ENCODE data around the gene BRSK1. TPM values are rescaled to one million over a fixed set of nuclear protein-coding genes. Genes with fewer than 3 reads are reported as not detected.

BRSK1 gene
- total RNA-seq, 4 donors from 2014 or later, result 4.1 to 17.1 (median 12.0) TPM; not detected in 1

DNA sequence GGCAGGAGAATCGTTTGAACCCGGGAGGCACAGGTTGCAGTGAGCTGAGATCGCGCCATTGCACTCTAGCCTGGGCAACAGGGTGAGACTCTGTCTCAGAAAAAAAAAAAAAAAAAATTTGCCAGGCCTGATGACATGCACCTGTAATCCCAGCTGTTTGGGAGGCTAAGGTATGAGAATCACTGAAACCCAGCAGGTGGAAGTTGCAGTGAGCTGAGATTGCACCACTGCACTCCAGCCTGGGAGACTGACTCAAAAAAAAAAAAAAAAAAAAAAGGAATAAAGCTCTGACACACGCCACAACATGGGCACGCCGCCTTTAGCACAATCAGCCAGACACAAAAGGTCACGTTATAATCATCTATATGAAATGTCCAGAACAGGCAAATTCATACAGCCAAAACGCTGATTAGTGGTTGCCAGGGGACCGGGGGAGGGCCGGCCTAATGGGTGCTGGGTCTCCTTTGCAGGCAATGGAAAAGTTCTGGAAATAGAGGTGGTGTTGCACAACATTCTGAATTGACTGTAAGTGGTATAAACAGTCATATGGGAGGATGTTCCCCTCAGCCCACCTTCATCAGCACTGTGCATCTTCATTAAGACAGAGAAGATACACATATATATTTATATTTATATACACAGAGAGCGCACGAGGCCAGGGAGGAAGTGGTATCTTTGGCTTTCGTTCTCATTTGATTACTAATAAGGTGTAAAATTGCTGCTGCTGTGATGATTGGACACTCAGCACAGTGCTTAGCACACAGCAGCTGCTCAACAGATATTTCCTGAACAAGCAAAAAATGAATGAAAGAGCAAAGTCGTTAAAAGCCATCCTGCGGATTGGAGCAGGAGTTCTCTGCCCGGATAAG is 7.7 kb upstream of the BRSK1 start:
- Histone ChIP-seq H3K4me1 (no peaks in the 10 kb centered on the region), H3K36me3 (no peaks in the 10 kb centered on the region), H3K27ac (no peak overlapping the region), H3K27me3 (no peaks in the 10 kb centered on the region), H3K9me3 (no peaks in the 10 kb centered on the region), H3K4me3 (no peak overlapping the region)
- intact Hi-C loops (cut with DNase I; ENCODE audit: low total_unique reads), result no loop called here
- no peak for DNase-seq
- TF ChIP-seq, protein P1, sequence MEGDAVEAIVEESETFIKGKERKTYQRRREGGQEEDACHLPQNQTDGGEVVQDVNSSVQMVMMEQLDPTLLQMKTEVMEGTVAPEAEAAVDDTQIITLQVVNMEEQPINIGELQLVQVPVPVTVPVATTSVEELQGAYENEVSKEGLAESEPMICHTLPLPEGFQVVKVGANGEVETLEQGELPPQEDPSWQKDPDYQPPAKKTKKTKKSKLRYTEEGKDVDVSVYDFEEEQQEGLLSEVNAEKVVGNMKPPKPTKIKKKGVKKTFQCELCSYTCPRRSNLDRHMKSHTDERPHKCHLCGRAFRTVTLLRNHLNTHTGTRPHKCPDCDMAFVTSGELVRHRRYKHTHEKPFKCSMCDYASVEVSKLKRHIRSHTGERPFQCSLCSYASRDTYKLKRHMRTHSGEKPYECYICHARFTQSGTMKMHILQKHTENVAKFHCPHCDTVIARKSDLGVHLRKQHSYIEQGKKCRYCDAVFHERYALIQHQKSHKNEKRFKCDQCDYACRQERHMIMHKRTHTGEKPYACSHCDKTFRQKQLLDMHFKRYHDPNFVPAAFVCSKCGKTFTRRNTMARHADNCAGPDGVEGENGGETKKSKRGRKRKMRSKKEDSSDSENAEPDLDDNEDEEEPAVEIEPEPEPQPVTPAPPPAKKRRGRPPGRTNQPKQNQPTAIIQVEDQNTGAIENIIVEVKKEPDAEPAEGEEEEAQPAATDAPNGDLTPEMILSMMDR (IDR thresholded peaks at IDR 0.05), result no peak
- TF ChIP-seq POLR2A (IDR thresholded peaks at IDR 0.05), result no peak

DNA sequence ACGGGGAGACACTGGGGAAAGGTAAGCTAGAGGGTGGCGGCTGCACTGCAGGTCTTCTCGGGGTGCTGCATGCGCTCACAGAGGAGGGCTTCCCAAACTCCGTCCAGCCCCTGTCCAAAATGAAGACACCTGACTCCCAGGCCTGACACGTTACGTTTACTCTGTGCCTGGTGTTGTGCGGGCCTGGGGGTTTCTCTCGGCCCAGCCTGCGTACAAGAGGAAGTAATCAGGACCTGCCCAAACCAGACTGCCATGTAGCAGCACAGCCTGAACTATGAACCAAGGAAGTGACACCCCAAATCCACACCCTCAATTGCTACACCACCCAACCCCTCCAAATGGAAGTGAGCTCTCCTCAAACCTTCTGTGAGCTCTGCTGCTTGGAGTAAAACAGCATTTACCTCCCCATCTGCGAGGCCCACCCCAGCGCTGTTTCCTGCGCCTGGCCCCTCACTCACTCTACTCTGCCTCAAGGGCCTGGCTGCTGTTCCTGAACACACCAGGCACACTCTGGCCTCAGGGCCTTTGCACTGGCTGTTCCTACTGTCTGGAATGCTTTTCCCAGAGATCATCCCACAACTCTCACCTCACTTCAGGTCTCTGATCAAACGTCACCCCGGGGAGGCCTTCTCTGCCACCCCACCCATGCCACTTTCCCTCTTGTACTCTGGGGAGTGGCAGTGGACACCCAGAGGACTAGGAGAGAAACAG is 6.9 kb upstream of the BRSK1 start:
- TF ChIP-seq, protein P1 (IDR thresholded peaks at IDR 0.05), result no peak
- TF ChIP-seq POLR2A (IDR thresholded peaks at IDR 0.05), result no peak
- Histone ChIP-seq H3K36me3 (no peaks in the 10 kb centered on the region), H3K27ac (no peak overlapping the region), H3K4me1 (no peaks in the 10 kb centered on the region), H3K9me3 (no peaks in the 10 kb centered on the region), H3K4me3 (no peak overlapping the region), H3K27me3 (no peaks in the 10 kb centered on the region)
- no peak for DNase-seq
- intact Hi-C loops (cut with DNase I; ENCODE audit: low total_unique reads), result no loop called here

- H3K9me3 ChIP-seq, result no peaks in the 10 kb centered on the region
- TF ChIP-seq, protein P1 (IDR thresholded peaks at IDR 0.05), result no peak
- TF ChIP-seq POLR2A (IDR thresholded peaks at IDR 0.05), result no peak
- no peaks in the 10 kb centered on the region for H3K36me3 ChIP-seq
- H3K27ac ChIP-seq, result no peak overlapping the region
- no peaks in the 10 kb centered on the region for H3K4me1 ChIP-seq
- H3K4me3 ChIP-seq, result no peak overlapping the region
- intact Hi-C loops (cut with DNase I; ENCODE audit: low total_unique reads), result no loop called here
- DNase-seq, result no peak
- H3K27me3 ChIP-seq, result no peaks in the 10 kb centered on the region
Observed at GRCh38 chr19:55277494-55277893, 6.3 kb upstream of the BRSK1 start.

DNA sequence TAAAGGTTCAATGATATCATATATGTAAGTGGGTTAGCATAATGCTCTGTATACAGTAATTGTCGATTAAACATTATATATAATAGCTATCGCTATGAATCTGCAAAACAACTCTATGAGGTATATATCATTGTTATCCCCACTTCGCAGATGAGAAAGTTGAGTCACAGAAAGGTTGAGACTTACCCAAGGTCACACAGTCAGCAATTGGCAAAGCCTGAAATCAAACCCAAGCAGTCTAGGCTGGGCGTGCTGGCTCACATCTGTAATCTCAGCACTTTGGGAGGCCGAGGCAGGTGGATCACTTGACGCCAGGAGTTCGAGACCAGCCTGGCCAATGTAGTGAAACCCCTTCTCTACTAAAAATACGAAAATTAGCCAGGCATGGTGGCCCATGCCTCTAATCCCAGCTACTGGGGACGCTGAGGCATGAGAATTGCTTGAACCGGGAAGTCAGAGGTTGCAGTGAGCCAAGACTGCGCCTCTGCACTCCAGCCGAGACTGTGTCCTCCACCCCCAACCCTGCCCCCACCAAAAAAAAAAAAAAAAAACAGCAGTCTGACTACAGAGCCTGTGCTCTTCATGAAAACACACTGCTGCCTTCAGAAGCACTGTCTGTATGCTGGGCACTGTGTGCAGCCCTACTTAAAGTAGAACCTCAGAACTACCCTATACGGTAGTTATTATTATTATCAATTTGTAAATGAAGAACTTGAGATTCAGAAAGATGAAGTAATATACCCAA is 5.2 kb upstream of the BRSK1 start:
- no peak for DNase-seq
- H3K4me3 ChIP-seq, result no peak overlapping the region
- TF ChIP-seq, protein P1 (IDR thresholded peaks at IDR 0.05), result no peak
- TF ChIP-seq POLR2A (IDR thresholded peaks at IDR 0.05), result no peak
- no peaks in the 10 kb centered on the region for H3K9me3 ChIP-seq
- intact Hi-C loops (cut with DNase I; ENCODE audit: low total_unique reads), result no loop called here
- no peaks in the 10 kb centered on the region for H3K4me1 ChIP-seq
- no peaks in the 10 kb centered on the region for H3K27me3 ChIP-seq
- no peak overlapping the region for H3K27ac ChIP-seq
- no peaks in the 10 kb centered on the region for H3K36me3 ChIP-seq
